GM12874 (cell line): ENCODE results near the gene NPEPL1.

Experiments
- CTCF ChIP-seq: IDR thresholded peaks from 2 replicates; pipeline ENCODE4 v1.5.1; 2011; ENCODE audit warnings: low read depth, mild to moderate bottlenecking, control low read depth, low read length, moderate library complexity; ENCODE audit not compliant: insufficient read depth

Gene NPEPL1

GRCh38 chr20:58688414-58688813 is 4.2 kb upstream of the NPEPL1 start:
- no peak for TF ChIP-seq CTCF

- no peak for TF ChIP-seq CTCF
Observed at GRCh38 chr20:58688840-58689239, 3.8 kb upstream of the NPEPL1 start.

- no peak for TF ChIP-seq CTCF
Observed at GRCh38 chr20:58690396-58691135, 2.0 kb upstream of the NPEPL1 start.

GRCh38 chr20:58691773-58692578 is 624 bp upstream of the NPEPL1 start:
- TF ChIP-seq CTCF = no peak

- TF ChIP-seq CTCF = no peak
Observed at GRCh38 chr20:58693226-58694006, 816 bp downstream of the NPEPL1 start.

GRCh38 chr20:58694241-58695083 is 1.9 kb downstream of the NPEPL1 start:
- TF ChIP-seq CTCF = no peak
